VCaP (cell line): ENCODE results near the gene MPPED2.

Source experiments
- H3K27ac ChIP-seq: fragments of 450-650 bp; 2 replicates; pipeline ENCODE4 v1.5.1; 2017
- CTCF ChIP-seq: fragments of 450-650 bp; conservative IDR thresholded peaks from 2 replicates; pipeline ENCODE4 v1.5.1; 2017; ENCODE audit warnings: mild to moderate bottlenecking, moderate library complexity

MPPED2 gene

GRCh38 chr11:30462421-30462820, 123.7 kb downstream of the MPPED2 start:
- H3K27ac ChIP-seq, result no peak overlapping the region
- no peak for TF ChIP-seq CTCF

- TF ChIP-seq CTCF, result no peak
- no peak overlapping the region for H3K27ac ChIP-seq
Observed at GRCh38 chr11:30459821-30460220, 126.3 kb downstream of the MPPED2 start.

- no peak for TF ChIP-seq CTCF
- no peak overlapping the region for H3K27ac ChIP-seq
Observed at GRCh38 chr11:30459306-30459705, 126.8 kb downstream of the MPPED2 start.

- TF ChIP-seq CTCF, result no peak
Observed at GRCh38 chr11:30458541-30458940, 127.6 kb downstream of the MPPED2 start.

GRCh38 chr11:30457087-30457486, 129.1 kb downstream of the MPPED2 start:
- no peak overlapping the region for H3K27ac ChIP-seq
- TF ChIP-seq CTCF, result no peak

More at GRCh38 chr11:30458541-30458940, 127.6 kb downstream of the MPPED2 start:
- H3K27ac ChIP-seq, result no peak overlapping the region

- H3K27ac ChIP-seq, result no peak overlapping the region
- TF ChIP-seq CTCF, result no peak
Observed at GRCh38 chr11:30455025-30455424, 131.1 kb downstream of the MPPED2 start.

GRCh38 chr11:30454541-30454940, 131.6 kb downstream of the MPPED2 start:
- H3K27ac ChIP-seq, result no peak overlapping the region
- no peak for TF ChIP-seq CTCF

GRCh38 chr11:30454111-30454510, 132.0 kb downstream of the MPPED2 start:
- no peak overlapping the region for H3K27ac ChIP-seq
- no peak for TF ChIP-seq CTCF
